NCI-H82 (cell line): ENCODE measurements around the gene ANXA10.
"Not testable (repeated sequence)": the region's sequence is repeated elsewhere in the genome, so short reads cannot be mapped to it uniquely, and the experiment has no call there.

Experiments
- DNase-seq: peaks from one replicate; lab custom pipeline; 2025; lab: John Stamatoyannopoulos, UW

Gene ANXA10

DNA sequence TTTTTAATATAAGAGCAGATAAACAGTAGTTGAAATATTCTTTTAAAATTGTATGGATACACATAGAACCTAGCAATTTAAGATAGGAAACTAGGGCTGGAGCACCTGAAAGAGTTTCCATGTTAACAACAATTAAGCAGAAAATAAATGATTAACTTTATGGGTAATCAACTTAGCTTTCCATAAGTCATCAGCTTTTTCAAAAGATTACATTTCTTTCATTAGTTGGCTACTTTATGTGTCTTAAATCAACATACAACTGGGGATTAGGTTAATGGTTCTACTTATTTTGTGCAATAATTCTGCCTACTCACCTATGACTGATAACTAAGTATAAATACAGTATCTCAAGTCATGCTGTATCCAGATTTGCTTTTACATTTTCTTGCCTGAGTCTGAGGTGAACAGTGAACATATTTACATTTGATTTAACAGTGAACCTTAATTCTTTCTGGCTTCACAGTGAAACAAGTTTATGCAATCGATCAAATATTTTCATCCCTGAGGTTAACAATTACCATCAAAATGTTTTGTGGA is at the start of gene ANXA10:
Gene ANXA10, plus strand, starts transcription at position 362 of the 537 bp plus-strand sequence. Its CDS starts 164 bp downstream, at position 526.
- DNase-seq, result no peak

DNA sequence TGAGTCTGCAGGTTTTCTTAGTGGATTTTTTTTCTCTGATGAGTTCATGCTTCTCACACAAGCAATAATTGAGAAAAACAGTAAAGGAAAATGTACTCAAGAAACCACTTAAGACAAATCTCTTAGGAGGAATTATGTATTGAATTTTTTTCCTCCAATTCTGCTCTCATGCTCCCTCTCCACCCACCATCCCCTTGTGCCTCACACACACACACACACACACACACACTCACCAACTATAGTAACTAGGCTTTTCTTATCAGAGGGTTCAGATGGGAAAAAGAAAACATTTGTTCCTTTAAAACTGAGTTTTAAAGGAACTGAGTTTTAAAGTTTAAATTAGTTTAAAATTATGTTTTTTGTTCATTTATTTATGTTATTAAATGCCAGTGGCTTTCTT is 47.0 kb upstream of the ANXA10 start:
- DNase-seq, result no peak

- no peak for DNase-seq
Observed at GRCh38 chr4:168050002-168050401, 42.3 kb upstream of the ANXA10 start.

- no peak for DNase-seq
Observed at GRCh38 chr4:168051526-168051925, 40.8 kb upstream of the ANXA10 start.

DNA sequence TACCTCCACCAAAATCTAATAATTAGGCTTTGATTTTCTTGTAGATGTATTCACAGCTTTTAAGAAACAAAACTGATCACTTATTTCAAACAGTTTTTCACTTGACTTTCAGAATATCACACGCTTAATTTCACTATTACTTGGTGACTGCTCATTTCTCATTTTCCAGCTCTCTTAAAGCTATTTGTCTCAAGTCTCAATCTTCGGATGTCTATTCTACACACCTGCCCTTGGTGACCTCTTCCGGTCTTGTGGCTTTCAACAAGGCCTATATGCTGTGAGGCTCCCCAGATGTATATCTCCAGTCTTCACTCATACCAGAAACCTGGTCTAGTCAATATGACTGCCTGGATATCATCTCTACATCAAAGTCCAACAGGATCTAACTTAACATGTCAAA is 34.9 kb upstream of the ANXA10 start:
- DNase-seq, result no peak

GRCh38 chr4:168059251-168059650 is 33.1 kb upstream of the ANXA10 start:
- DNase-seq, result no peak

DNA sequence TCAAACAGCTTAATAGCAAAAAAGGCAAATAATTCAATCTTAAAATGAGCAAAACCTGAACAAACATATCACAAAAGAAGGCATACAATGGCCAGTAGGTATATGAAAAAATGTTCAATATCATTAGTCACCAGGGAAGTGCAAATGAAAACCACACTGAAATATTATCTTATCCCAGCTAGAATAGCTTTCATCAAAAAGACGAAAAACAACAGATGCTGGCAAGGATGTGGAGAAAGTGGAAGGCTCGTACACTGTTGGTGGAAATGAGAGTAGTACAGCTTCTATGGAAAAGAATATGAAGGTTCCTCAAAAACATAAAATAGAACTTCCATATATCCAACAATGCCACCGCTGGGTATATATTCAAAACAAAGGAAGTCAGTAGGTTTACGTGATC is 29.3 kb upstream of the ANXA10 start:
- DNase-seq, result no peak

- DNase-seq, result no peak
Observed at GRCh38 chr4:168070903-168071302, 21.4 kb upstream of the ANXA10 start.

GRCh38 chr4:168071304-168071703 is 21.0 kb upstream of the ANXA10 start:
- no peak for DNase-seq

DNA sequence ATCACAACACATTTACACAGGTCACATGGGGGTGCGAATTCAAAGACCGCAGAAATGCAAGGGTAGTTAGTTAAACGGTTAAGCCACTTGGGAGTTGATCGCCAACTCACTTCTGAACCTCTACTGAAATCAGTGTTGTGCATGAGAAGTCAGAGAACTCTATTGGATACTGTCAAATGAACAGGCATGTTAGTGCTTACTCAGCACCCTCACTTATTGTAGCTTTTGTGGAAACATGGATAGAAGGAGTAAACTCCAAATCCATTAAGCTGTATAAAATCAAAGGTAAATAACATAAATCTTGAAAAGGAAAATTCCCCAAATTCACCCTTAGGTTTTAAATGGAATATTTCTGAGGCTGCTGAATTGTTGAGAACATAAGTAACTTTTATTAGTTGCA is 17.5 kb upstream of the ANXA10 start:
- no peak for DNase-seq

DNA sequence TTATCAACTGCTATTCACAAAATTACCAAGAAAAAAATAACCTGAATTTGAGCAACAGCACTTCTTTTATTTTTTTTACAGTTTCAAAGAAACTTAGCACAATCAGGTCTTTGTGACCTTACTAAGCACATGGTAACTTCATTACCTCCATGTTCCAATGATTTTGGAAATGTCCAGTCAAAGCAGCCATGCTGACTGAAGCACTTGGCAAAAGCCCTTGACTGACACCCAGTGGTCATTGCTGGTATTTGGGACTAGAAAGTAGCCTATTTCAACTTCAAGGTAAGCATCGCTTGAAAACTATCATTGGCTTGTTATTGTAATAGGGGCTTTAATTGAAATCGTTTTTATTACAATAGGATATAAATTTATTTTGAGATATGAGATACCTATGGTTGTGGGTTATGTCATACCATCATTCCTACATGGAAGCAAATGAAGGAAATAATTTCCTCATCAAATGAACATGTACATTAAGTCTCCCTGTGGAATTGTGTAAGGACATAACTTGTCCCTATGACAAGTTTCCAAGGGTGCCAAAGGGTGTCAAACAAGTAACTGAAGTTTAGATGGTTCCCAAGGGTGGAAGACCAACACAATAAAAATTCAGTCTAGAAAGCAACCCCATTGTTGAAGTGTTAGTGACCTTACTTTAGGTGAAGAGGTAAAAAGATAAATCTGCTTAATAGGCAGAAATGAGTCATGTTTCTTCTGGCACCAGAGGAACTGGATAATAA is 15.2 kb upstream of the ANXA10 start:
- DNase-seq, result peak; percentile 72

DNA sequence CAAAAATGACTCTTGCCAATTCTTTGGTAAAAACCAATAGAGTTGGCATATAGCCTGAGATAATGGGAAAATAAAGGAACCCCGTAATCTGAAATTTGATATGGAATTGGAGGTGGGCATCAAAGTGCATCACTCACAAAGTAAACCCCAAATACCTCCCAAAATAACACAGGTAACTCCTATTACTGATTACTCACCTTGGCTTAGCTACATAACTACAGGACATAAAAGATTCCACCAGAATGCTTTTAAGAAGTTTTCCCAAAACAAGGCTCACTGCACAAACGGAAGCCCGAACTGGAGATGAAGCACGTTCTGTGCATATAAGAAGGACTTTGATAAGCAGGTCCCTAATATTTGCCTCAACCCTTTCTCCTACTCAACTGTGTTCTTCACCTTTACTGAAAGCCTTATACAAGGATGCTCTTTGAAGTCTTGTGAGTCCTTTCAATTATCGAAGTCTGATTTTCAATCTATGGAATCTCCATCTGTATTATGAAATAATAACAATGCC is 14.6 kb upstream of the ANXA10 start:
- DNase-seq, result no peak

DNA sequence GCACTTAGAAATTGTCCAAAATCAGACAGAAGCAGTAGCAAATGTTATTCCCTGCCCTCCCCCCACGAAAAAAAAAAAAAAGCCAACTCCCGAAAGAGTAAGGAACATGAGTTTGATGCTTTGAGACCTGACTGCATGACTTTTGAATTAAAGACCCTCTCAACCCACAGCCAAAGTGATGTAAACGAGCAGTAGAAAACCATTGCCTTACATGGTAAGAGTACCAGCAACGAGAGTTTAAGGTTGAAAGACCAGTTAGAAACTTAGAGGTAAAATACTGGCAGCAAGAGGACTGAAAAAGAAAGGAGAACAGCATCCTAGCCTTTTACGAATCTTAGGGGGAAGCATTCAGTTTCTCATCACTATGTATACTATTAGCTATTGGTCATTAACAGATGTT is 10.0 kb upstream of the ANXA10 start:
- no peak for DNase-seq

GRCh38 chr4:168095776-168096406 is 3.6 kb downstream of the ANXA10 start:
- DNase-seq, result no peak

GRCh38 chr4:168096407-168096784 is 4.1 kb downstream of the ANXA10 start:
- no peak for DNase-seq

DNA sequence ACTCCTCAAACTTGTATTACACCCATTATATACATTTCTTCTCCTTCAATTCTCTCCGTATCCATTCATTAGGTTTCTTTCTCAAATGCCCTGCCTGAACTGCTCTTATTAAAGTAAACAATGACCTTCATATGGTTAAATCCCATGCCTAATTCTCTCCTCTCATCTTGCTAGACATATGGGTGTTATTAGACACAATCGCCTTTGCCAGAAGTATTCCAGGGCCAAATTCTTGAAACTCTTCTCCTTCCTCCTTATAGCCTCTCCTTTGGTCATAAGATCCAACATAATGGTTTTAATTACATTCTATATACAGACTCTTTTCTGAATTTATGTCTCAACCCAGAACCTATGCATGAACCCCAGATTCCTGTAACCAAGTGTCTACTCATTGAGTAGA is 4.8 kb downstream of the ANXA10 start:
- no peak for DNase-seq

- no peak for DNase-seq
Observed at GRCh38 chr4:168098248-168098717, 5.9 kb downstream of the ANXA10 start.

GRCh38 chr4:168099195-168099594 is 6.9 kb downstream of the ANXA10 start:
- no peak for DNase-seq

GRCh38 chr4:168101026-168101425 is 8.7 kb downstream of the ANXA10 start:
- DNase-seq, result no peak

DNA sequence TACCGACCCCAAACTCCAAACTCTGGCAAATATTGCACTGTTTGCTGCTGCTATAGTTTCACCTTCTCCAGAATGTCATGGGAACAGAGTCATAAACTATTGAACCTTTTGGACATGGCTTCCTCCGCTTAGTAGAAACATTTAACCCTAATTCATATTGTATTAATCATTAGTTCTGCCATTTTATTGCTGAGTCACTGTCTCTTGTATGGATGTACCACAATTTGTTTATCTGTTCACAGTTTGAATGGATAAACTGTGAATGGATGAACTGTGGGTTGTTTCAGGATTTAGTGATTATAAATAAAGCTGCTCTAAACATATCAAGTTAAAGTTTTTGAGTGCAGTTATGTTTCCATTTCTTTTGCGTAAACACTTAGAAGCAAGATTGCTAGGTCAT is 10.1 kb downstream of the ANXA10 start:
- no peak for DNase-seq

- DNase-seq, result no peak
Observed at GRCh38 chr4:168109527-168109926, 17.2 kb downstream of the ANXA10 start.

GRCh38 chr4:168113059-168113458 is 20.7 kb downstream of the ANXA10 start:
- not testable (repeated sequence) for DNase-seq

- no peak for DNase-seq
Observed at GRCh38 chr4:168118116-168118655, 25.8 kb downstream of the ANXA10 start.
